Sigmoid colon (tissue), 7 donors: ENCODE measurements around the gene SMARCA2. TPM values are rescaled to one million over a fixed set of nuclear protein-coding genes. Genes with fewer than 3 reads are reported as not detected.

Source experiments
- DNase-seq: peaks from one replicate; pipeline ENCODE4 v3.0.0-alpha.2; 2019
- H3K27ac ChIP-seq, 4 donors: fragments of 200-600 bp; sonication (generic); one replicate each; pipeline ENCODE4 v1.5.1; 2016 to 2019; ENCODE audit warnings: mild to moderate bottlenecking in 1 of 4
- H3K27me3 ChIP-seq, 3 donors: fragments of 200-600 bp; sonication (generic); one replicate each; pipeline ENCODE4 v1.5.1; 2019; ENCODE audit warnings: mild to moderate bottlenecking in 1 of 3
- H3K36me3 ChIP-seq, 4 donors: fragments of 200-600 bp; sonication (generic); one replicate each; pipeline ENCODE4 v1.5.1; 2016 to 2019
- H3K4me1 ChIP-seq, 4 donors: fragments of 200-600 bp; sonication (generic); one replicate each; pipeline ENCODE4 v1.5.1; 2017 to 2019
- H3K4me3 ChIP-seq, 4 donors: fragments of 200-600 bp; sonication (generic); one replicate each; pipeline ENCODE4 v1.5.1; 2017 to 2019; ENCODE audit warnings: mild to moderate bottlenecking in 2 of 4, moderate library complexity in 1 of 4
- H3K9me3 ChIP-seq, 4 donors: fragments of 200-600 bp in 3 of 4; sonication (generic) in 3 of 4; one replicate each; pipeline versions ENCODE4 v1.5.1 to v1.6.1; 2013 to 2019
- CTCF ChIP-seq, 4 experiments: fragments of 450-650 bp in 3 of 4; fragments of 200-600 bp in 1 of 4; IDR thresholded peaks; one replicate each; pipeline ENCODE4 v1.5.1; 2016 to 2019; ENCODE audit warnings: antibody characterized with exemption in 4 of 4, mild to moderate bottlenecking in 3 of 4, moderate library complexity in 2 of 4
- EP300 ChIP-seq, 4 donors: sonication (generic); formaldehyde crosslinking; IDR thresholded peaks; one replicate each; pipeline ENCODE4 v1.6.1; 2017; ENCODE audit warnings: antibody characterized with exemption in 4 of 4
- POLR2A ChIP-seq, 2 donors: fragments of 450-650 bp; IDR thresholded peaks; one replicate each; pipeline ENCODE4 v1.6.1; 2016; ENCODE audit warnings: antibody characterized with exemption in 2 of 2, mild to moderate bottlenecking in 2 of 2, moderate library complexity in 2 of 2
- POLR2AphosphoS5 ChIP-seq, 4 donors: sonication (generic); formaldehyde crosslinking; IDR thresholded peaks; one replicate each; pipeline ENCODE4 v1.6.1; 2017; ENCODE audit warnings: antibody characterized with exemption in 4 of 4
- WGBS, 2 donors: extraction: QIAGEN DNeasy Blood & Tissue Kit; methylation state at CpG; one replicate each; pipeline ENCODE4 v1.1.7; 2013; 5-methylcytosine and 5-hydroxymethylcytosine counted together
- intact Hi-C: fragments of 100-400 bp; cut with DNase I; formaldehyde crosslinking; loops from one replicate; pipeline ENCODE4 v1.15.1; 2023
- polyA plus RNA-seq, 3 donors: library from polyadenylated mRNA; stranded (reverse); fragments of 200-250 nt; gene quantifications; one replicate each; pipeline ENCODE4 v1.2.3, GENCODE V29; 2013
- total RNA-seq, 4 donors: library from RNA; depleted of rRNA; stranded (reverse); fragments of >200 nt; gene quantifications; one replicate each; pipeline ENCODE4 v1.1.0, GENCODE V29; 2016
- donor health status: healthy with polysubstance abuse.
- donor health status: Bipolar disorder and iron deficiency.
- donor health status: healthy.

SMARCA2 gene
- total and polyA plus RNA-seq, 7 donors, result 32.1 to 209 (median 75.0) TPM

GRCh38 chr9:2060424-2060823, 45.3 kb downstream of the SMARCA2 start:
- Histone ChIP-seq H3K4me3 (no peak overlapping the region), H3K4me1 (peaks cover 0 to 9% (median 0%) of the 10 kb centered on the region in 4 donors), H3K27me3 (no peaks in the 10 kb centered on the region), H3K36me3 (peaks cover 4 to 89% (median 21%) of the 10 kb centered on the region in 4 donors), H3K9me3 (no peaks in the 10 kb centered on the region), H3K27ac (no peak overlapping the region)
- intact Hi-C loops, result no loop called here
- no peak for DNase-seq
- TF ChIP-seq CTCF (IDR thresholded peaks at IDR 0.05) (no peak), POLR2A (IDR thresholded peaks at IDR 0.05) (no peak), EP300 (IDR thresholded peaks at IDR 0.05) (no peak), POLR2AphosphoS5 (IDR thresholded peaks at IDR 0.05) (no peak)
- 93% methylated on average over 4 of the region's 4 CpGs for WGBS, 2 donors

- no peak overlapping the region for H3K4me3 ChIP-seq
- peaks cover 8 to 73% (median 17%) of the 10 kb centered on the region in 4 donors for H3K36me3 ChIP-seq
- TF ChIP-seq POLR2A (IDR thresholded peaks at IDR 0.05) (no peak), POLR2AphosphoS5 (IDR thresholded peaks at IDR 0.05) (no peak), EP300 (IDR thresholded peaks at IDR 0.05) (no peak), CTCF (IDR thresholded peaks at IDR 0.05) (no peak)
- no peaks in the 10 kb centered on the region for H3K27me3 ChIP-seq
- 84 to 90% methylated on average over 3 of the region's 3 CpGs for WGBS, 2 donors
- DNase-seq, result no peak
- intact Hi-C loops, result no loop called here
- H3K9me3 ChIP-seq, result no peaks in the 10 kb centered on the region
- H3K4me1 ChIP-seq, result no peaks in the 10 kb centered on the region
- H3K27ac ChIP-seq, result no peak overlapping the region
These were observed 50.6 kb downstream of the SMARCA2 start for GRCh38 chr9:2065704-2066103.

DNA sequence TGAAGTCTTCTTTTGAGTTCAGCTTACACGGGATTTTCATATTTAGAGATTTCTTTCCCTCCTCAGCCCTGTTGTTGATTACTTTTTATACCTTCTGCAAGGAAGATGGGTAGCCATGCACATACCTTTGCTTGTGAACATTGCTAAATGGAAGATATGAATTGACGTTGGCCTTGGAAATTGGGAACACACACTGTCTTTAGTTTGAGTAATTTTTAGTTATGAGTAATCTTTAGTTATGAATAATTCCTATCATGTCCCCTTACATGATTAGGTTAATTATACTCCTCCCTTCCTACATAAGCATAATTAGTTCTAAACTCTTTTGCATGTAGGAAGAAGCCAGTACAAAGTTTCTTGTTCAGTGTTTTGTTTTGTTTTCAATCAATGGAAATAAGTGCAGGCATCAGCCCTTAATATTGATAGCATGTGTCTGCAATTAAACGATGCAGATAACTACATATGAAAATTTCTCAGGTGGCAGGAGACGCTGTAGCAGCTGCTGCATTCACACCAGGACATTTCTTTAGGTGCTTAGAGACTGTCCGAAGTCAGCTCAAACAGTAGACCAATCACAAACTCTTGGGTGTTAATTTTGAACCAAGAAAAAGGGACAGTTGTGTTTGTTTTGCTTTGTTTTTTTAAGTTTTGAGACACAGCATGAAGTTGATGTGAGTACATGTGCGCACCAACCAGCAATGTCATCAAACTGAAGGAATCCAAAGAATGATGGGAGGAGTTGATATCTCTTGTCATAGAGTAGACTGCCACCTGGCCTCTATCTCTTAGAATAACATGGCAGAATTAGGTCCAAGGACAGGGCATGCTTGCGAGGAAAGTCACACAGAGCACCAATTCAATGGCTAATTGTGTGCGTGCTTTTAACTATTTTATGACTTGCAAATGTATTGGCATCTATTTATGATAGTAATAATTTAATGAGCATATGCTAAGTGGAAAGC, 51.4 kb downstream of the SMARCA2 start:
- Histone ChIP-seq H3K9me3 (no peaks in the 10 kb centered on the region), H3K4me1 (no peaks in the 10 kb centered on the region), H3K27ac (no peak overlapping the region), H3K36me3 (peaks cover 3 to 73% (median 15%) of the 10 kb centered on the region in 4 donors), H3K27me3 (no peaks in the 10 kb centered on the region), H3K4me3 (no peak overlapping the region)
- peak in 1 of 4 experiments; percentile 8 for TF ChIP-seq CTCF (IDR thresholded peaks at IDR 0.05)
- no peak for TF ChIP-seq EP300 (IDR thresholded peaks at IDR 0.05)
- DNase-seq, result no peak
- 80 to 83% methylated on average over 8 of the region's 8 CpGs for WGBS, 2 donors
- intact Hi-C loops, result no loop called here

DNA sequence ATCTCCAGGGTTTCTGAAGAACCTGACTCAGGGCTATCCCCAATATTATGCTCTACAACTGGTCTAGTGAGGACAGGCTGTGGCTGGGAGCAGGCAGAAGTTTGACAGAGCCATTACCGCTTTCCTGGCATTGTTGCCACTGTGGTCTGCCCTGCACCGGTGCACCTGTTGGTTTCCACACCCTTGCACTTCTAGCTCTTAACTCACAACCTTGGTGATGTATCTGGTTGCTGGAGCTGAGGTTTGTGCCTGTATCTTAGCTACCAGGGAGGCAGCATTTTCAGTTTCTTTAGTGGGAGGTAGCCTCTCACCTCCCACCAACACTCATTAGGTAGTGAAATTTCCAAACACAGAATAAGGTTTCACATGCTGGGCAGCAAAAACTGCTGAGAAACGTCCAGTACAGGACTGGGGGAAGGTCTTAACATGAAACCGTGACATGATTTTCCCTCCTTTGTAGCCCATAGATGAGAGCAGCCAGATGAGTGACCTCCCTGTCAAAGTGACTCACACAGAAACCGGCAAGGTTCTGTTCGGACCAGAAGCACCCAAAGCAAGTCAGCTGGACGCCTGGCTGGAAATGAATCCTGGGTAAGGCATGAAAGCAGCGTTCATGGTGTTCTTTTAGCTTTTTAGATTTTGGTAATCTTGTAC, 57.7 kb downstream of the SMARCA2 start:
- Histone ChIP-seq H3K9me3 (no peaks in the 10 kb centered on the region), H3K4me3 (no peak overlapping the region), H3K36me3 (peaks cover 5 to 97% (median 48%) of the 10 kb centered on the region in 4 donors), H3K27me3 (no peaks in the 10 kb centered on the region), H3K27ac (no peak overlapping the region), H3K4me1 (no peaks in the 10 kb centered on the region)
- intact Hi-C loops, result no loop called here
- TF ChIP-seq CTCF (IDR thresholded peaks at IDR 0.05) (no peak), POLR2AphosphoS5 (IDR thresholded peaks at IDR 0.05) (no peak), POLR2A (IDR thresholded peaks at IDR 0.05) (no peak), EP300 (IDR thresholded peaks at IDR 0.05) (no peak)
- DNase-seq, result no peak
- WGBS, 2 donors, result 88 to 91% methylated on average over 8 of the region's 8 CpGs
